ENCODE results near the gene NKD1.

- TF ChIP-seq TAF1 (IDR thresholded peaks at IDR 0.05; ENCODE audit: borderline replicate concordance, insufficient read depth, low read length) (no peak), POLR2AphosphoS5 (IDR thresholded peaks at IDR 0.05; ENCODE audit: low read depth, low read length) (no peak)
These were observed 95.0 kb downstream of the NKD1 start for GRCh38 chr16:50643192-50643591.
